K562 (cell line): ENCODE data around the gene IVL. TPM values are rescaled to one million over a fixed set of nuclear protein-coding genes. Genes with fewer than 3 reads are reported as not detected.

Source experiments
- ATAC-seq: fragments of 200-7000 bp; cut with Tn5 transposase; 3 replicates; pipeline ENCODE4 v1.9.1; 2020; ENCODE audit warnings: moderate library complexity
- BruUV-seq: library from RNA; stranded (reverse); fragments of 400-500 nt; replicated peaks from 2 replicates; lab custom pipeline; 2021; lab: Mats Ljungman, UMichigan
- CTCF ChIA-PET: fragments of 300-600 bp; formaldehyde crosslinking; extraction: SDS; loops from one replicate; lab custom pipeline; 2021; ENCODE audit warnings: low intra/inter-chr PET ratio; lab: Yijun Ruan, JAX
- POLR2A ChIA-PET: fragments of 300-600, 350-650 bp; sonication (Branson Sonifier 250); formaldehyde crosslinking; extraction: SDS; loops from one replicate; lab custom pipeline; 2021; ENCODE audit warnings: antibody characterized with exemption, inconsistent platforms; lab: Yijun Ruan, JAX
- DNase-seq, 4 experiments: peaks; one replicate each; pipeline versions ENCODE4 v3.0.0 to v3.0.0-alpha.2; 2011 to 2018; ENCODE audit warnings: low spot score in 3 of 4, mixed read lengths in 3 of 4; ENCODE audit errors: extremely low read depth in 1 of 4
- FAIRE-seq: peaks from 2 replicates; lab custom pipeline; 2011; peaks lifted over from hg19 to GRCh38; lab: Jason Lieb, UNC
- H2AFZ ChIP-seq: 2 replicates; pipeline ENCODE4 v1.6.0; 2011; ENCODE audit warnings: low read depth, low read length, control low read depth, inconsistent platforms
- H3K27ac ChIP-seq: fragments of 200-600 bp; 3 replicates; pipeline ENCODE4 v1.8.0; 2011; ENCODE audit warnings: low read depth, mild to moderate bottlenecking, control low read depth, inconsistent platforms, low read length, moderate library complexity, mixed read lengths; ENCODE audit errors: extremely low read depth
- H3K27me3 ChIP-seq, 2 experiments: fragments of 300-600 bp in 1 of 2; 2 replicates in 1 of 2; 3 replicates in 1 of 2; pipeline versions ENCODE4 v1.6.0 to v1.8.0; 2011; ENCODE audit warnings: inconsistent platforms in 2 of 2, low read length in 2 of 2, mild to moderate bottlenecking in 1 of 2, mixed read lengths in 1 of 2, moderate library complexity in 1 of 2; ENCODE audit not compliant: control insufficient read depth in 2 of 2, insufficient read depth in 2 of 2
- H3K36me3 ChIP-seq: fragments of 300-600 bp; 3 replicates; pipeline ENCODE4 v1.8.0; 2011; ENCODE audit warnings: mild to moderate bottlenecking, low read length, inconsistent platforms; ENCODE audit not compliant: control insufficient read depth, insufficient read depth
- H3K4me1 ChIP-seq, 2 experiments: fragments of 200-600 bp in 1 of 2; replicated peaks in 1 of 2; 2 replicates in 1 of 2; 3 replicates in 1 of 2; pipeline versions ENCODE4 v1.5.1 to v1.8.0; 2011; ENCODE audit warnings: inconsistent platforms in 2 of 2, low read length in 2 of 2, mild to moderate bottlenecking in 1 of 2, mixed read lengths in 1 of 2, moderate library complexity in 1 of 2; ENCODE audit not compliant: control insufficient read depth in 2 of 2, insufficient read depth in 2 of 2
- H3K4me2 ChIP-seq: 2 replicates; pipeline ENCODE4 v1.6.1; 2011; ENCODE audit warnings: low read length, control low read depth, inconsistent platforms, mixed read lengths; ENCODE audit not compliant: insufficient read depth
- H3K4me3 ChIP-seq: fragments of 200-600 bp; sonication (generic), shearing (Covaris generic); 2 replicates; pipeline ENCODE4 v1.5.1; 2016; ENCODE audit warnings: control low read depth, inconsistent platforms
- H3K79me2 ChIP-seq: fragments of 200-600 bp; 3 replicates; pipeline ENCODE4 v1.8.0; 2011; ENCODE audit warnings: low read length, inconsistent platforms; ENCODE audit not compliant: control insufficient read depth, insufficient read depth
- H3K9ac ChIP-seq, 2 experiments: 2 replicates each; pipeline versions ENCODE4 v1.6.0 to v1.6.1; 2011; ENCODE audit warnings: low read depth in 2 of 2, low read length in 2 of 2, control low read depth in 1 of 2, inconsistent platforms in 1 of 2, mild to moderate bottlenecking in 1 of 2, mixed read lengths in 1 of 2; ENCODE audit not compliant: insufficient read depth in 1 of 2
- H3K9me1 ChIP-seq: one replicate; pipeline ENCODE4 v1.6.0; 2011; ENCODE audit warnings: inconsistent platforms, mild to moderate bottlenecking, low read length, moderate library complexity; ENCODE audit not compliant: control insufficient read depth, insufficient read depth
- H3K9me3 ChIP-seq: replicated peaks from 2 replicates; pipeline ENCODE4 v1.5.1; 2011; ENCODE audit warnings: low read depth, low read length, inconsistent platforms; ENCODE audit not compliant: control insufficient read depth, insufficient read depth
- H4K20me1 ChIP-seq: replicated peaks from 2 replicates; pipeline ENCODE4 v1.6.1; 2011; ENCODE audit warnings: low read length, inconsistent platforms, mixed read lengths; ENCODE audit not compliant: control insufficient read depth, insufficient read depth
- ATF7 ChIP-seq: fragments of 450-650 bp; IDR thresholded peaks from 2 replicates; pipeline ENCODE4 v1.7.1; 2014; ENCODE audit warnings: mild to moderate bottlenecking, moderate library complexity
- HMGN3 ChIP-seq: IDR thresholded peaks from 2 replicates; pipeline ENCODE4 v1.6.1; 2011; ENCODE audit warnings: borderline replicate concordance, low read depth, mild to moderate bottlenecking, mixed read lengths, low read length; ENCODE audit not compliant: insufficient read length; ENCODE audit errors: extremely low read depth
- MYBL2 ChIP-seq, 2 experiments: fragments of 450-650 bp in 1 of 2; sonication (generic) in 1 of 2; formaldehyde crosslinking in 1 of 2; IDR thresholded peaks; 2 replicates each; pipeline versions ENCODE4 v1.6.1 to v1.8.1; 2017 to 2022; ENCODE audit warnings: borderline replicate concordance in 1 of 2, inconsistent platforms in 1 of 2, low read depth in 1 of 2, mild to moderate bottlenecking in 1 of 2, missing genetic modification reagents in 1 of 2, moderate library complexity in 1 of 2
- RCOR1 ChIP-seq, 2 experiments: IDR thresholded peaks; 2 replicates each; pipeline ENCODE4 v1.6.1; 2012; ENCODE audit warnings: low read depth in 2 of 2, low read length in 2 of 2, borderline replicate concordance in 1 of 2, improper control_type of control experiment in 1 of 2
- XRCC3 ChIP-seq: fragments of 450-650 bp; IDR thresholded peaks from 2 replicates; pipeline ENCODE4 v1.6.1; 2017; ENCODE audit warnings: mild to moderate bottlenecking, moderate library complexity
- XRCC5 ChIP-seq: fragments of 200-400 bp; formaldehyde crosslinking; IDR thresholded peaks from 2 replicates; pipeline ENCODE4 v1.6.1; 2017; ENCODE audit warnings: low read depth, mild to moderate bottlenecking, low read length
- ZNF717 ChIP-seq: fragments of 250-450 bp; sonication (Bioruptor Pico); IDR thresholded peaks from 2 replicates; pipeline ENCODE4 v1.5.0; 2021
- ZNF778 ChIP-seq: fragments of 450-650 bp; formaldehyde crosslinking; IDR thresholded peaks from 2 replicates; pipeline ENCODE4 v1.4.0; 2020; ENCODE audit warnings: mild to moderate bottlenecking, moderate library complexity
- WGBS: fragments of 100-300 bp; shearing (Covaris generic); methylation state at CpG from one replicate; pipeline ENCODE4 v1.1.6; 2016; ENCODE audit warnings: low coverage, mixed read lengths; ENCODE audit not compliant: insufficient coverage; ENCODE audit errors: missing lambda C conversion rate; 5-methylcytosine and 5-hydroxymethylcytosine counted together
- in situ Hi-C: fragments of 300-500 bp; cut with MboI; formaldehyde crosslinking; loops from 4 replicates; pipeline ENCODE4 v1.15.0; 2018; ENCODE audit warnings: inconsistent platforms, mixed read lengths
- intact Hi-C: fragments of 100-400 bp; cut with micrococcal nuclease; formaldehyde crosslinking; loops from 2 replicates; pipeline ENCODE4 v1.14.2; 2022
- polyA plus RNA-seq, 8 experiments: library from polyadenylated mRNA; depleted of rRNA in 4 of 8; stranded (reverse) in 5 of 8; unstranded in 3 of 8; fragments of >200 nt; fragmentation: Nextera tagmentation in 2 of 8; fragmentation: Illumina TruSeq in 1 of 8; extraction: Ambion mirVana in 2 of 8; extraction: Trizol in 1 of 8; gene quantifications; 2 replicates each; pipeline versions ENCODE4 v1.2.1 to v1.2.3, GENCODE V29; 2011 to 2014; ENCODE audit warnings: inconsistent platforms in 1 of 8, missing spikeins in 1 of 8
- total RNA-seq, 7 experiments: library from RNA; depleted of rRNA in 6 of 7; stranded (reverse); fragments of >200 nt in 6 of 7; fragmentation: Illumina TruSeq in 2 of 7; extraction: Trizol in 2 of 7; gene quantifications; 2 replicates each; pipeline versions ENCODE4 v1.2.1 to v1.2.3, GENCODE V29; 2011 to 2021; ENCODE audit warnings: low replicate concordance in 1 of 7
- TF ChIP-seq, protein P1 (sequence below): fragments of 250-450 bp; sonication (Bioruptor Pico); IDR thresholded peaks from 2 replicates; pipeline ENCODE4 v1.9.0; 2021; ENCODE audit warnings: mild to moderate bottlenecking, inconsistent platforms
- TF ChIP-seq, protein P2 (sequence below): fragments of 450-650 bp; IDR thresholded peaks from 2 replicates; pipeline ENCODE4 v1.6.1; 2014; ENCODE audit warnings: low read depth, mild to moderate bottlenecking, moderate library complexity, borderline replicate concordance
- TF ChIP-seq, protein P3 (sequence below), 2 experiments: fragments of 450-650 bp in 1 of 2; IDR thresholded peaks; 2 replicates each; pipeline ENCODE4 v1.6.1; 2011 to 2017; ENCODE audit warnings: low read depth in 2 of 2, antibody characterized with exemption in 1 of 2, borderline replicate concordance in 1 of 2, low read length in 1 of 2, mild to moderate bottlenecking in 1 of 2, mixed read lengths in 1 of 2; ENCODE audit not compliant: control insufficient read depth in 1 of 2
- TF ChIP-seq, protein P4 (sequence below): sonication (generic); formaldehyde crosslinking; IDR thresholded peaks from 2 replicates; pipeline ENCODE4 v1.8.1; 2023; ENCODE audit warnings: mild to moderate bottlenecking, missing genetic modification reagents

Gene IVL
- total and polyA plus RNA-seq, 9 of the 15 experiments (the other 6 are each of a cell fraction or from before 2014, with no cell fraction given) = not detected

DNA sequence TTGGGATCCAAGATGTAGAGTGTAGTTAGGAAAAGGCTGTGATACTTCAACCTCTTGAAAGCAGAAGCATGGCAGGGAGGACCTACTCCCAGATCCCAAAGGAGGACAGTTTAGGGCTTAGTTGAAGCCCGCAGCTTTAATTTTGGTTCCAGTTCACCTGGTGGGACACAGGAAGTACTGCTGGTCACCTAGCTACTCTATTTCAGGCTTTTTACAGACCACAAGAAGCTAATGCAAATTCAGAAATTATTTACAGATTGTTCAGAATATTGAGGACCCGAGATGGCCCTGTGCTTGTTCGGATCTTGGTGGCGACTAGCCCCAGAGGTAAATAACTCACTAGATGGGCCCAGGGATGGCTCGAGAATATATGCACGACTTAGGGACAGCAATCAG, 36.6 kb upstream of the IVL start:
- CTCF ChIA-PET = interaction anchor here (0.5 to 1.6 kb wide), 4 partner anchors 72 to 367 kb away, joined by 3 to 14 read pairs (median 6); no protein-coding TSS in a partner anchor
- BruUV-seq = no TSS peak
- TF ChIP-seq MYBL2 (IDR thresholded peaks at IDR 0.05; ENCODE audit: low read depth) = no peak
- TF ChIP-seq MYBL2 (CRISPR knock-in tag; IDR thresholded peaks at IDR 0.05; ENCODE audit: borderline replicate concordance) = no peak
- no peak for TF ChIP-seq HMGN3
- TF ChIP-seq, protein P1, sequence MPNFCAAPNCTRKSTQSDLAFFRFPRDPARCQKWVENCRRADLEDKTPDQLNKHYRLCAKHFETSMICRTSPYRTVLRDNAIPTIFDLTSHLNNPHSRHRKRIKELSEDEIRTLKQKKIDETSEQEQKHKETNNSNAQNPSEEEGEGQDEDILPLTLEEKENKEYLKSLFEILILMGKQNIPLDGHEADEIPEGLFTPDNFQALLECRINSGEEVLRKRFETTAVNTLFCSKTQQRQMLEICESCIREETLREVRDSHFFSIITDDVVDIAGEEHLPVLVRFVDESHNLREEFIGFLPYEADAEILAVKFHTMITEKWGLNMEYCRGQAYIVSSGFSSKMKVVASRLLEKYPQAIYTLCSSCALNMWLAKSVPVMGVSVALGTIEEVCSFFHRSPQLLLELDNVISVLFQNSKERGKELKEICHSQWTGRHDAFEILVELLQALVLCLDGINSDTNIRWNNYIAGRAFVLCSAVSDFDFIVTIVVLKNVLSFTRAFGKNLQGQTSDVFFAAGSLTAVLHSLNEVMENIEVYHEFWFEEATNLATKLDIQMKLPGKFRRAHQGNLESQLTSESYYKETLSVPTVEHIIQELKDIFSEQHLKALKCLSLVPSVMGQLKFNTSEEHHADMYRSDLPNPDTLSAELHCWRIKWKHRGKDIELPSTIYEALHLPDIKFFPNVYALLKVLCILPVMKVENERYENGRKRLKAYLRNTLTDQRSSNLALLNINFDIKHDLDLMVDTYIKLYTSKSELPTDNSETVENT (CRISPR knock-in tag) = no peak
- no peak for TF ChIP-seq RCOR1 (IDR thresholded peaks at IDR 0.05; ENCODE audit: borderline replicate concordance in 1 of 2, low read depth in 2 of 2, low read length in 2 of 2)
- no peak for TF ChIP-seq XRCC5
- TF ChIP-seq ZNF778 = no peak
- TF ChIP-seq, protein P2, sequence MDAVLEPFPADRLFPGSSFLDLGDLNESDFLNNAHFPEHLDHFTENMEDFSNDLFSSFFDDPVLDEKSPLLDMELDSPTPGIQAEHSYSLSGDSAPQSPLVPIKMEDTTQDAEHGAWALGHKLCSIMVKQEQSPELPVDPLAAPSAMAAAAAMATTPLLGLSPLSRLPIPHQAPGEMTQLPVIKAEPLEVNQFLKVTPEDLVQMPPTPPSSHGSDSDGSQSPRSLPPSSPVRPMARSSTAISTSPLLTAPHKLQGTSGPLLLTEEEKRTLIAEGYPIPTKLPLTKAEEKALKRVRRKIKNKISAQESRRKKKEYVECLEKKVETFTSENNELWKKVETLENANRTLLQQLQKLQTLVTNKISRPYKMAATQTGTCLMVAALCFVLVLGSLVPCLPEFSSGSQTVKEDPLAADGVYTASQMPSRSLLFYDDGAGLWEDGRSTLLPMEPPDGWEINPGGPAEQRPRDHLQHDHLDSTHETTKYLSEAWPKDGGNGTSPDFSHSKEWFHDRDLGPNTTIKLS = no peak
- TF ChIP-seq, protein P3, sequence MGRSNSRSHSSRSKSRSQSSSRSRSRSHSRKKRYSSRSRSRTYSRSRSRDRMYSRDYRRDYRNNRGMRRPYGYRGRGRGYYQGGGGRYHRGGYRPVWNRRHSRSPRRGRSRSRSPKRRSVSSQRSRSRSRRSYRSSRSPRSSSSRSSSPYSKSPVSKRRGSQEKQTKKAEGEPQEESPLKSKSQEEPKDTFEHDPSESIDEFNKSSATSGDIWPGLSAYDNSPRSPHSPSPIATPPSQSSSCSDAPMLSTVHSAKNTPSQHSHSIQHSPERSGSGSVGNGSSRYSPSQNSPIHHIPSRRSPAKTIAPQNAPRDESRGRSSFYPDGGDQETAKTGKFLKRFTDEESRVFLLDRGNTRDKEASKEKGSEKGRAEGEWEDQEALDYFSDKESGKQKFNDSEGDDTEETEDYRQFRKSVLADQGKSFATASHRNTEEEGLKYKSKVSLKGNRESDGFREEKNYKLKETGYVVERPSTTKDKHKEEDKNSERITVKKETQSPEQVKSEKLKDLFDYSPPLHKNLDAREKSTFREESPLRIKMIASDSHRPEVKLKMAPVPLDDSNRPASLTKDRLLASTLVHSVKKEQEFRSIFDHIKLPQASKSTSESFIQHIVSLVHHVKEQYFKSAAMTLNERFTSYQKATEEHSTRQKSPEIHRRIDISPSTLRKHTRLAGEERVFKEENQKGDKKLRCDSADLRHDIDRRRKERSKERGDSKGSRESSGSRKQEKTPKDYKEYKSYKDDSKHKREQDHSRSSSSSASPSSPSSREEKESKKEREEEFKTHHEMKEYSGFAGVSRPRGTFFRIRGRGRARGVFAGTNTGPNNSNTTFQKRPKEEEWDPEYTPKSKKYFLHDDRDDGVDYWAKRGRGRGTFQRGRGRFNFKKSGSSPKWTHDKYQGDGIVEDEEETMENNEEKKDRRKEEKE (IDR thresholded peaks at IDR 0.05; ENCODE audit: borderline replicate concordance in 1 of 2, control insufficient read depth in 1 of 2, low read depth in 2 of 2, low read length in 1 of 2) = no peak
- no peak for TF ChIP-seq ZNF717
- TF ChIP-seq, protein P4, sequence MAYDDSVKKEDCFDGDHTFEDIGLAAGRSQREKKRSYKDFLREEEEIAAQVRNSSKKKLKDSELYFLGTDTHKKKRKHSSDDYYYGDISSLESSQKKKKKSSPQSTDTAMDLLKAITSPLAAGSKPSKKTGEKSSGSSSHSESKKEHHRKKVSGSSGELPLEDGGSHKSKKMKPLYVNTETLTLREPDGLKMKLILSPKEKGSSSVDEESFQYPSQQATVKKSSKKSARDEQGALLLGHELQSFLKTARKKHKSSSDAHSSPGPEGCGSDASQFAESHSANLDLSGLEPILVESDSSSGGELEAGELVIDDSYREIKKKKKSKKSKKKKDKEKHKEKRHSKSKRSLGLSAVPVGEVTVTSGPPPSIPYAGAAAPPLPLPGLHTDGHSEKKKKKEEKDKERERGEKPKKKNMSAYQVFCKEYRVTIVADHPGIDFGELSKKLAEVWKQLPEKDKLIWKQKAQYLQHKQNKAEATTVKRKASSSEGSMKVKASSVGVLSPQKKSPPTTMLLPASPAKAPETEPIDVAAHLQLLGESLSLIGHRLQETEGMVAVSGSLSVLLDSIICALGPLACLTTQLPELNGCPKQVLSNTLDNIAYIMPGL (CRISPR knock-in tag) = no peak
- no peak for TF ChIP-seq XRCC3
- TF ChIP-seq ATF7 = no peak

More for the DNA sequence above, 36.6 kb upstream of the IVL start:
- H3K36me3 ChIP-seq = no peaks in the 10 kb centered on the region
- POLR2A ChIA-PET = no interaction called here
- intact Hi-C loops (loop anchor here (2.0 to 10.0 kb wide), 3 partner anchors 161 to 353 kb away; no protein-coding TSS in a partner anchor), in situ Hi-C loops (loop anchor here (10.0 kb wide), 2 partner anchors 323 to 353 kb away; no protein-coding TSS in a partner anchor)
- H2AFZ ChIP-seq = no peak overlapping the region
- no peaks in the 10 kb centered on the region for H3K4me1 ChIP-seq
- H3K79me2 ChIP-seq = no peaks in the 10 kb centered on the region
- no peak overlapping the region for H3K9ac ChIP-seq
- H3K4me3 ChIP-seq = no peak overlapping the region
- no peaks in the 10 kb centered on the region; a peak in 1 of 5 replicates for H3K27me3 ChIP-seq
- no peak overlapping the region for H3K27ac ChIP-seq
- FAIRE-seq (no peak), DNase-seq (no peak), ATAC-seq (no peak)
- under 1% methylated on average over 6 of the region's 6 CpGs for WGBS
- no peak overlapping the region for H3K4me2 ChIP-seq
- H3K9me1 ChIP-seq = no peaks in the 10 kb centered on the region
- no peaks in the 10 kb centered on the region for H4K20me1 ChIP-seq
- no peaks in the 10 kb centered on the region for H3K9me3 ChIP-seq
